Natural killer cell (primary cell): Measurements from ENCODE around the gene EPB41L4A. TPM values are rescaled to one million over a fixed set of nuclear protein-coding genes. Genes with fewer than 3 reads are reported as not detected.
A peak's percentile ranks its signal among the peaks of the same experiment; 100 is the strongest.

Experiments used
- ATAC-seq, 3 donors: fragments of 150-1000 bp in 2 of 3; fragments of 200-7000 bp in 1 of 3; cut with Tn5 transposase; 1 replicate in 1 of 3; 2 replicates in 2 of 3; pipeline ENCODE4 v1.10.0; 2021; ENCODE audit warnings: mild to moderate bottlenecking in 2 of 3, moderate library complexity in 2 of 3
- DNase-seq, 2 donors: peaks; one replicate each; pipeline versions ENCODE4 v3.0.0 to v3.0.0-alpha.2; 2013 to 2021; ENCODE audit warnings: mixed read lengths in 1 of 2
- H3K27ac ChIP-seq: one replicate; pipeline ENCODE4 v1.5.1; 2013; ENCODE audit warnings: mild to moderate bottlenecking, low read length
- H3K27me3 ChIP-seq: one replicate; pipeline ENCODE4 v1.6.1; 2013; ENCODE audit warnings: low read length; ENCODE audit not compliant: control insufficient read depth, insufficient read depth
- H3K36me3 ChIP-seq: one replicate; pipeline ENCODE4 v1.6.1; 2013; ENCODE audit warnings: low read length; ENCODE audit not compliant: control insufficient read depth, insufficient read depth
- H3K4me1 ChIP-seq: one replicate; pipeline ENCODE4 v1.6.1; 2013; ENCODE audit warnings: low read length; ENCODE audit not compliant: control insufficient read depth, insufficient read depth
- H3K4me3 ChIP-seq: one replicate; pipeline ENCODE4 v1.5.1; 2013; ENCODE audit warnings: low read length
- H3K9me3 ChIP-seq: one replicate; pipeline ENCODE4 v1.6.1; 2013; ENCODE audit warnings: low read length; ENCODE audit not compliant: control insufficient read depth, insufficient read depth
- H3K27ac Mint-ChIP-seq, 2 donors: one replicate each; pipeline ENCODE4 v1.8.0; 2022; ENCODE audit warnings: mild to moderate bottlenecking in 2 of 2, mixed read lengths in 2 of 2, moderate library complexity in 1 of 2
- H3K27me3 Mint-ChIP-seq, 2 donors: one replicate each; pipeline ENCODE4 v1.8.0; 2022; ENCODE audit warnings: low read depth in 2 of 2, mixed read lengths in 2 of 2
- H3K36me3 Mint-ChIP-seq: one replicate; pipeline ENCODE4 v1.8.0; 2022; ENCODE audit warnings: mixed read lengths
- H3K4me1 Mint-ChIP-seq, 2 donors: one replicate each; pipeline ENCODE4 v1.8.0; 2022; ENCODE audit warnings: mixed read lengths in 2 of 2
- H3K4me3 Mint-ChIP-seq: one replicate; pipeline ENCODE4 v1.8.0; 2022; ENCODE audit warnings: mild to moderate bottlenecking, moderate library complexity, mixed read lengths
- H3K9me3 Mint-ChIP-seq, 2 donors: one replicate each; pipeline ENCODE4 v1.8.0; 2022; ENCODE audit warnings: mixed read lengths in 2 of 2
- WGBS: methylation state at CpG from one replicate; pipeline ENCODE4 v1.1.7; 2013; ENCODE audit warnings: missing lambda C conversion rate; ENCODE audit not compliant: insufficient coverage; 5-methylcytosine and 5-hydroxymethylcytosine counted together
- intact Hi-C: fragments of 100-400 bp; cut with micrococcal nuclease; formaldehyde crosslinking; loops from one replicate; pipeline ENCODE4 v1.14.2; 2022
- total RNA-seq, 4 donors: library from RNA; stranded (reverse); fragments of 120-200 nt in 1 of 4; gene quantifications; one replicate each; pipeline versions ENCODE4 v1.2.3 to v1.2.4, GENCODE V29; 2013 to 2022
- TF ChIP-seq, protein P1 (sequence below): fragments of 200-600 bp; IDR thresholded peaks from one replicate; pipeline ENCODE4 v1.8.0; 2022; ENCODE audit warnings: antibody characterized with exemption

EPB41L4A gene
- total RNA-seq, 3 donors from 2014 or later (not counting 1 experiment from before 2014, with no cell fraction given) = 21.9 to 30.4 (median 22.1) TPM

DNA sequence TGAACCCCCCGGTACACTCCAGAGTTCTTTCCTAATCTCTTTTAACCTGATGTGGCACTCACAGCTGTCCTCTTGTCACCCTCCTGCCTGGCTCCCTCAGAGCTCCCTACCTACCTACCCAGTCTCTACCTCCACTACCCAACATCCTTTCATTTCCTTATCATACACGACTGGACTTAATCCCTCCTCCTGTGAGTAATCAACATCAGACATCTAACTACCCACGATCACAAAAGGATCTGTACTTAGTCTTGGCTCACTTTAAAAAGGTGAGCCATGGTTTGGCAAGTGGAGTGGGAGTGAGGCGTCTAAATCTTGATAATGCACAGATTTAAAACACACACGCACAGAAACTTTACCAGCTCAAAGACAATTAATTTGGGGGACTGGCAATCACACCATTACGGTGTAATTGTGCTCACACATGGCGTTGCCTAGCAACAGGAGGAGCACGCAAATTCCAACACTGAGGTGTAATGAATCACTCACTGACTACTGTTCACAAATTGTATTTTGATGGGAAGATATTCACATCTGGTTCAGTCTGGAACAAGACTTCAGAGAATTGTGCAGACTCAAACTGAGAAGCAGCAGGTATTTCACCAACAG, 235.9 kb downstream of the EPB41L4A start:
- Histone ChIP-seq H3K4me3 (no peak overlapping the region), H3K36me3 (no peaks in the 10 kb centered on the region), H3K4me1 (no peaks in the 10 kb centered on the region), H3K9me3 (no peaks in the 10 kb centered on the region), H3K27ac (no peak overlapping the region), H3K27me3 (peaks cover 2% of the 10 kb centered on the region)
- no peak overlapping the region for H3K4me3 Mint-ChIP-seq
- ATAC-seq (no peak), DNase-seq (no peak)
- intact Hi-C loops = no loop called here
- H3K9me3 Mint-ChIP-seq = no peaks in the 10 kb centered on the region
- peaks cover 0 to 17% of the 10 kb centered on the region in 2 donors for H3K27me3 Mint-ChIP-seq
- H3K27ac Mint-ChIP-seq = no peak overlapping the region
- TF ChIP-seq, protein P1, sequence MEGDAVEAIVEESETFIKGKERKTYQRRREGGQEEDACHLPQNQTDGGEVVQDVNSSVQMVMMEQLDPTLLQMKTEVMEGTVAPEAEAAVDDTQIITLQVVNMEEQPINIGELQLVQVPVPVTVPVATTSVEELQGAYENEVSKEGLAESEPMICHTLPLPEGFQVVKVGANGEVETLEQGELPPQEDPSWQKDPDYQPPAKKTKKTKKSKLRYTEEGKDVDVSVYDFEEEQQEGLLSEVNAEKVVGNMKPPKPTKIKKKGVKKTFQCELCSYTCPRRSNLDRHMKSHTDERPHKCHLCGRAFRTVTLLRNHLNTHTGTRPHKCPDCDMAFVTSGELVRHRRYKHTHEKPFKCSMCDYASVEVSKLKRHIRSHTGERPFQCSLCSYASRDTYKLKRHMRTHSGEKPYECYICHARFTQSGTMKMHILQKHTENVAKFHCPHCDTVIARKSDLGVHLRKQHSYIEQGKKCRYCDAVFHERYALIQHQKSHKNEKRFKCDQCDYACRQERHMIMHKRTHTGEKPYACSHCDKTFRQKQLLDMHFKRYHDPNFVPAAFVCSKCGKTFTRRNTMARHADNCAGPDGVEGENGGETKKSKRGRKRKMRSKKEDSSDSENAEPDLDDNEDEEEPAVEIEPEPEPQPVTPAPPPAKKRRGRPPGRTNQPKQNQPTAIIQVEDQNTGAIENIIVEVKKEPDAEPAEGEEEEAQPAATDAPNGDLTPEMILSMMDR = no peak
- no peaks in the 10 kb centered on the region for H3K4me1 Mint-ChIP-seq
- 70% methylated on average over 6 of the region's 8 CpGs for WGBS
- H3K36me3 Mint-ChIP-seq = no peaks in the 10 kb centered on the region

DNA sequence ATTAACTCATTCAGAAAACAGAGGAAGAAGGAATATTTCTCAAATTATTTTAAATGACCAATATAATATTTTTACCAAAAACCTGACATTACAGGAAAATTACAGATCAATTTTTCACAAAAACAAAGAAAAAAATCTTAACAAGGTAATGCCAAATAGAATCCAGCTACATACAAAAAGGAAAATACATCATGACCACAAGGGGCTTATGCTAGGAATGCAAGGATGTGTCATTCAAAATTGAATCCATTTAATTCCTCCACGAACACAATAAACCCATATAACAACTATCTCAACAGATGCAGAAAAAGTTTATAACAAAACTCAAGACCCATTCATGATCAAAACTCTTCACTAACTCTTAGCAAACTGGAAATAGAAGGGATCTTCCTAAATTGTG, 239.8 kb downstream of the EPB41L4A start:
- no peaks in the 10 kb centered on the region for H3K27me3 Mint-ChIP-seq

DNA sequence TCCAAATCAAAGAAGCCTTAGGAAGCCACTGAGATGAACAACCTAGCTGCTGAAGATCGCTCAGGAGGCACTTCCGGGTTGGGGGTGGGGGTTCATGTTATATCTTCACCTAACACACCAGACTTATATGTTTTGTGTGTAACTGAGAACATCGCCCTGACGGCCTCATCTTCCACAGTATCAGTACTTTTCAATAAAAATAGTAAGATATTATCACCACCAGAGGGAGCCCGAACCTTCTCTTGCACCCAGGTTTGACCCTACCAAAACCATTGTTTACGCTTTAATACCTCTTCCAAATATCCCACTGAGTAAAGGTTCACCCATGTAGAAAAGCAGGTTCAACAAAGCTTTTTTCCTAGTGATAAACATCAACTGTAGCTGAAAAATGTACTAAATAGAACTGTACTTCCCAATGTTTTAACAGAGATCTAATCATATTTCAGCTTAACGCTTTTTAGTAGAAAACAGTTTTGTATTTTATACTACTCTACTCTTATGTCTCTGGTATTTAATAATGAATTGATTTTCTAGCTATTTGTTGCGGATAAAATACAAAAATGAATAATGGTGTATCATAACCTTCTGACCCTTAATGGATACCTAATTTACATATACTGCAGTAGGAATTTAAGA, 244.0 kb downstream of the EPB41L4A start:
- ATAC-seq = peak; percentile 74 to 89 (median 75)

More for the DNA sequence above, 239.8 kb downstream of the EPB41L4A start:
- Histone ChIP-seq H3K27me3 (peaks cover 3% of the 10 kb centered on the region), H3K36me3 (no peaks in the 10 kb centered on the region), H3K4me1 (no peaks in the 10 kb centered on the region), H3K4me3 (no peak overlapping the region), H3K9me3 (no peaks in the 10 kb centered on the region), H3K27ac (no peak overlapping the region)
- Mint-ChIP-seq H3K4me1 (peaks cover 6% of the 10 kb centered on the region in 2 donors), H3K27ac (no peak overlapping the region), H3K4me3 (no peak overlapping the region), H3K36me3 (no peaks in the 10 kb centered on the region), H3K9me3 (no peaks in the 10 kb centered on the region)
- ATAC-seq = no peak
- 67% methylated on average over 1 of the region's 1 CpG for WGBS
- DNase-seq = no peak
- TF ChIP-seq, protein P1 = no peak
- intact Hi-C loops = loop anchor here (5.0 kb wide), 1 partner anchor 313 kb away; no protein-coding TSS in a partner anchor

More for the DNA sequence above, 244.0 kb downstream of the EPB41L4A start:
- H3K9me3 Mint-ChIP-seq = no peaks in the 10 kb centered on the region
- intact Hi-C loops = loop anchor here (1.0 to 5.0 kb wide), 3 partner anchors 245 to 582 kb away; no protein-coding TSS in a partner anchor
- H3K27me3 Mint-ChIP-seq = no peaks in the 10 kb centered on the region
- no peak overlapping the region for H3K4me3 ChIP-seq
- no peaks in the 10 kb centered on the region for H3K4me1 ChIP-seq
- no peaks in the 10 kb centered on the region for H3K36me3 ChIP-seq
- peak in 1 of 2 donors; percentile 70 for DNase-seq
- peaks cover 3% of the 10 kb centered on the region for H3K27me3 ChIP-seq
- WGBS = 14% methylated on average over 3 of the region's 8 CpGs
- no peak overlapping the region for H3K27ac Mint-ChIP-seq
- H3K36me3 Mint-ChIP-seq = no peaks in the 10 kb centered on the region
- H3K4me1 Mint-ChIP-seq = peaks cover 6% of the 10 kb centered on the region in 2 donors
- no peaks in the 10 kb centered on the region for H3K9me3 ChIP-seq
- no peak overlapping the region for H3K4me3 Mint-ChIP-seq
- TF ChIP-seq, protein P1 = peak; percentile 66
- no peak overlapping the region for H3K27ac ChIP-seq
